ENCODE measurements around the gene NRGN. TPM values are rescaled to one million over a fixed set of nuclear protein-coding genes. Genes with fewer than 3 reads are reported as not detected.

Gene NRGN
- total RNA-seq, 2 donors from 2014 or later, result 4.2 to 4.4 TPM

DNA sequence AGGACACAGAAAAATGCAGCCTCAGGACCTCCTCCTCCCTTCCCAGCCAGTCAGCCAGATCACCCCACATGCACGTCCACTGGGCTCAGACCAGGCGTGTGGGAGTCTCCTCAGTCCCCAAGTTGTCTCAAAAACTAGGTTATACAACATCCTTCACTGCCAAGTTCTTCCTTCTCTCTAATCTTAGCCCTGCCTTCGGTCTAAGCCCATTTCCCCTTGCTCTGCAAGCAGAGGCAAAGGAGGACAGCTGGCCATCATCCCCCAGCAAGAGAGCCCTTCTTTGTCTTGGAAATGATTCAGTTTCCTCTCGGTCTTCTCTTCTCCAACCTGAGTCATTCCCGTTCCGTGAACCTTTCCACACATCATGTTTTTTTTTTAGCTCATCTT lies 14.0 kb upstream of the NRGN start:
- Mint-ChIP-seq H3K27me3 (ENCODE audit: low read depth) (peaks cover 40% of the 10 kb centered on the region), H3K9me3 (no peaks in the 10 kb centered on the region), H3K36me3 (ENCODE audit: insufficient read depth in 2 of 2) (no peaks in the 10 kb centered on the region), H3K27ac (no peak overlapping the region), H3K4me1 (ENCODE audit: low read depth) (peaks cover 13% of the 10 kb centered on the region), H3K4me3 (no peak overlapping the region)
- ATAC-seq (replicated peaks in 1 of 2), result no peak
- DNase-seq, result no peak

DNA sequence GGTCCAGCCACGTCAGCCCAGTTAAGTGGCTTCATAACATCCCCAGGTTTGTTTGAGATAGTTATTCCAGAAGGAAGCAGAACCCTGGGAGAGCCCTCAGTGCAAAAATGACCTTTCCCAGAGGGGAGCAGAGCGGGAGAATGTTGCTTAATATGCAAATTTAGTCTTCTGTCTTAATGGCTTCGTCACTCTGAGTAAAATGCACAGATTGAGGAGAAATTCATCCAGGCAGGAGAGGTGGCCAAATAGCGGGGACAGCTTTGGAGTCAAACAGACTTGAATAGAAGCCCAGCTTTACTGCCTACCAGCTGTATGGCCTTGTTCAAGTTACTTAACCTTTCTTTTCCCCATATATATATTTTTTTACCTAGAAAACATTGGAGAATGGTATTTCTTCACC lies 12.3 kb upstream of the NRGN start:
- DNase-seq (no peak), ATAC-seq (replicated peaks in 1 of 2) (no peak)
- H3K9me3 Mint-ChIP-seq, result no peaks in the 10 kb centered on the region
- no peak overlapping the region for H3K27ac Mint-ChIP-seq
- no peaks in the 10 kb centered on the region for H3K36me3 Mint-ChIP-seq (ENCODE audit: insufficient read depth in 2 of 2)
- peaks cover 7% of the 10 kb centered on the region for H3K4me1 Mint-ChIP-seq (ENCODE audit: low read depth)
- H3K4me3 Mint-ChIP-seq, result no peak overlapping the region
- H3K27me3 Mint-ChIP-seq (ENCODE audit: low read depth), result peaks cover 30% of the 10 kb centered on the region

DNA sequence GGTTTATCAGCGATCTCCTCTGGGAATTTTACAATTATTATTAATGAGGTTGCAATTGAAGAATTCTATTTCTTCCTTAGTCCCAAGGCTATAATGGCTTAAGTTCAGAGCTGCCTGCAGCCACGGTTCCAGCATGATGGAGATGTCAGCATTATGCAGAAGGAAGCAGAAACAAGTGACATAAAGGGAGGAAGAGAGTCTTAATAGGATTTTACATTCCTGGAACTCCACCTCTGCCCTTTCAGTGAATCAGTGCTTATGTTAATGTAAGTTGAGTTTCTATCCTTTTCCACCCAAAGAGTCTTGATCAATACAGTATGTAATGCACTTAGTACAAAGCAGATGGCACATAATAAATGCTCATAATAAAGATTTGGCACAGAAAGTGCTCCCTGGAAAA lies 11.6 kb upstream of the NRGN start:
- no peaks in the 10 kb centered on the region for H3K36me3 Mint-ChIP-seq (ENCODE audit: insufficient read depth in 2 of 2)
- H3K4me3 Mint-ChIP-seq, result no peak overlapping the region
- no peak for ATAC-seq (replicated peaks in 1 of 2)
- H3K9me3 Mint-ChIP-seq, result no peaks in the 10 kb centered on the region
- H3K4me1 Mint-ChIP-seq (ENCODE audit: low read depth), result peaks cover 6% of the 10 kb centered on the region
- H3K27me3 Mint-ChIP-seq (ENCODE audit: low read depth), result peaks cover 23% of the 10 kb centered on the region
- DNase-seq, result no peak
- H3K27ac Mint-ChIP-seq, result no peak overlapping the region

DNA sequence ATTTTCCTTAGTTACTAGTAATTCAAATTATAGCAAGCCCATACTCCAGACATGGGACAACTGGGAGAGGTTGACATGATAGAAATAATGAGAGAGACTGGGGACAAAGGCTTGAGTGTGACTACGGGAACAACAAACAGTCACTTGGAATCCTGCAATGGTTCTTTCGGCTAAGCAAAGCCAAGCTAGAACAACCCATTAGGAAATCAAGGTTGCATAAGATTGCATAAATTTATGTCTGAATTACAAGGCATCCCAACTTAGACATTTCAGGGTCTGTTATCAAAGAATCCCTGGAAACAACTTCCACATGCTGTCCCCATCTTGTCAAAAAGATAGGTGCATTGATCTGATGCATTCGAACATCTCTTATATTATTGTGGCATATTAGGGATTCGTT lies 10.2 kb upstream of the NRGN start:
- Mint-ChIP-seq H3K4me1 (ENCODE audit: low read depth) (peaks cover 6% of the 10 kb centered on the region), H3K4me3 (no peak overlapping the region), H3K9me3 (no peaks in the 10 kb centered on the region), H3K27me3 (ENCODE audit: low read depth) (peaks cover 16% of the 10 kb centered on the region), H3K36me3 (ENCODE audit: insufficient read depth in 2 of 2) (no peaks in the 10 kb centered on the region), H3K27ac (no peak overlapping the region)
- DNase-seq, result no peak
- ATAC-seq (replicated peaks in 1 of 2), result no peak

DNA sequence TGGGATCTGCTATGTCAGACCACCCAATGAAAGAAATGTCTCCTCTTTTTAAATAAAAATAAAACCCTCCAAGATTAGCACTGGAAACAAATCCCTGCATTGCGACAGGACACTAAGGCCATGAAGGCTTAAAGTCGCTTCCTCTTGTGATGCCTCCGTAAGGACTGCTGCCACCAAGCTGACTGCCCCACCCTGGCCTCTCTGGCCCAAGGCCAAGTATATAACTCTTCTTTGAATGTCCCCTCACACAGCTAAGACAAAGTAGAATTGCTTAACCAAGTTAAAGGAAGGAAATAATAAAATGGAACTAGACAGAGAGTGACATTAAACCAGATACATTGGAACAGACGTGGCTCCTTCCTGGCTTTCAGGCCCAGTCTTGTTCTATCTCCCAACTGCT lies 7.5 kb upstream of the NRGN start:
- Mint-ChIP-seq H3K27me3 (ENCODE audit: low read depth) (no peaks in the 10 kb centered on the region), H3K36me3 (ENCODE audit: insufficient read depth in 2 of 2) (no peaks in the 10 kb centered on the region), H3K4me3 (no peak overlapping the region), H3K4me1 (ENCODE audit: low read depth) (no peaks in the 10 kb centered on the region), H3K9me3 (no peaks in the 10 kb centered on the region), H3K27ac (no peak overlapping the region)
- DNase-seq (no peak), ATAC-seq (replicated peaks in 1 of 2) (no peak)

DNA sequence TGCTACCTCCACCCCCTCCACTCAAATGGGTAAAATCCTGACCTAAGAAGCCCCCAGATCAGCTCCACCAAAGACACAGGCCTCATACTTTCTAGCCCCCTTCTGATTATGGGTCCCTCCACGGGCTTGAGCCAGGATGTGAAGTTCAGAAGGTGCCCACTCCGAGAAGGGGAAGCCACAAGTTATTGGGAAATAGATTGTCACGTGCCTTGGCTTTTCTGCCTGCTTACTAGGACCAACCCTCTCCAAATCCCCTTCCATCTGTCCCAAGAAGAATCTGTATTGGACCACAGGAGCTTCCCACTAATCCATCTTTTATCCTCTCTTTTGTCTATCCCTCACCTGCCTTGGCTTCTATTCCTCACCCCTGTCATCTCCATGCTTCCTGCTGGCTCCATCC lies 3.0 kb upstream of the NRGN start:
- Mint-ChIP-seq H3K4me3 (no peak overlapping the region), H3K4me1 (ENCODE audit: low read depth) (peaks cover 23% of the 10 kb centered on the region), H3K36me3 (ENCODE audit: insufficient read depth in 2 of 2) (no peaks in the 10 kb centered on the region), H3K27me3 (ENCODE audit: low read depth) (peaks cover 22% of the 10 kb centered on the region), H3K27ac (no peak overlapping the region), H3K9me3 (no peaks in the 10 kb centered on the region)
- DNase-seq, result no peak
- no peak for ATAC-seq (replicated peaks in 1 of 2)

DNA sequence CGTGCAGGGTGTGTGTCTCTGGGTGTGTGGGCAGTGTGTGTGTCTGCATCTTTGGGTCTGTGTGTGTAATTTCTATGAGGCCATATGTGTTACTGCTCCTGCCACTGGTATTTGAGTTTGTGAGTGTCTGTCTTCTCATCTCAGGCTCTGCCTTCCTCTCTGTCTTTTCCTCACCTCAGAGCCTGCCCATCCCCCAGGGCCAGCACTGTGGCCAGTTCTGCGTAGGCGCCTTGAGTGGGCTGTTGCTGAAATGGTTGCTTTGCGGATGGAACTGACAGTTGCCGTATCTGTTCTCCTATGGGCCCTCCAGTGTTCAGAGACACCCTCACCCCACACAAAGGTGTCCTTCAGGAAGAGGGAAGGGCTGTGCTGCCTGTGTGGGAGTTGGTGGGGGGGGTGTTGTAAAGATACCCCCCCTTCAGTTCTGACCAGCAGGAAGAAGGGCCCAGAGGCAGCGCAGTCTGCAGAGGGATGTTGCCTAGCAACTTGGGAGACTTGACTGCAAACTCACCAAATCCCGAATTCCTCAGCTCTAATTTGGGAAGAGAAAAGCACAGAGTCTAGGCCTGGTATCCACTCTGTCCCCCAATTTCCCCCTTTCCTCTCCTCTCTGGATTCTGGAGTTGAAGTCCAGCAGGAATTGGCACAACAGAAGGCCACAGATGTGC lies 2.0 kb upstream of the NRGN start:
- peaks cover 26% of the 10 kb centered on the region for H3K27me3 Mint-ChIP-seq (ENCODE audit: low read depth)
- ATAC-seq (replicated peaks in 1 of 2) (no peak), DNase-seq (no peak)
- H3K9me3 Mint-ChIP-seq, result no peaks in the 10 kb centered on the region
- no peaks in the 10 kb centered on the region for H3K36me3 Mint-ChIP-seq (ENCODE audit: insufficient read depth in 2 of 2)
- H3K27ac Mint-ChIP-seq, result no peak overlapping the region
- no peak overlapping the region for H3K4me3 Mint-ChIP-seq
- H3K4me1 Mint-ChIP-seq (ENCODE audit: low read depth), result peaks cover 26% of the 10 kb centered on the region

DNA sequence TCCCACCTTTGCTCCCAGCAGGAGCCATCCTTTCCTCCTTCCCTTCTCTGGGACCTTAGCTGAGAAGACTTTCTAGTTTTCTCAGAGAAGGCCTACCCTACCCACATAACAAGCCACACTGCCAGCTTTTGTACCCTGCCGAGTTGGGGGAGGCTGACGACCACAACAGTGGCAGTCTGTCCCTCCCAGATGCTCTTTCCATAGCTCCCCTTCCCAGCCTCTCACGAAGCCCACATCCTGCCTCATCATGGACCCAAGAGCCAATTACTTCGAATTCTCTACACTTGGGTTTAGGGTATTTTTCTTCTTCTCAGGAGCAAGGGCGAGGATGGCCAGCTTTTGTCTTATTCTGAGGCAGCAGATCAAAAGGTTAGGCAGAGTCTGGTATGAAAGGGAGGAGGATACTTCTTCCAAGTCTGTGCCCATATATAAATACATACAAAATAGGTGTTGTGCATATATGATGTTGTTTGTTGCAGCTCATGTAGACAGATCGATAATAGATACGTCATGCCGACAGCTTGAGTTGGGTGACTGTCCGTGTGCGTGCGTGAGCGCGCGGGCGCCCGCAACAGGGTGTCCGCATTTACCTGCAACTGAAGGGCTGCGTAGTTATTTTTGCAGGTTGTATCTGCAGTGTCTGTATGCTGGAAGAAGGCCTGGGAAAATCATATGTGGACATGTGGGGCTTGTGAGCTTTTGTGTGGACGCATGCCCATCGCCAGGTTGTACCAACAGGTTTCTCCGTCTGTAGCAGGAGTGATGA lies 846 bp upstream of the NRGN start:
- H3K9me3 Mint-ChIP-seq, result no peaks in the 10 kb centered on the region
- no peaks in the 10 kb centered on the region for H3K36me3 Mint-ChIP-seq (ENCODE audit: insufficient read depth in 2 of 2)
- no peak for DNase-seq
- no peak for ATAC-seq (replicated peaks in 1 of 2)
- peak overlapping the region; percentile 39 for H3K27ac Mint-ChIP-seq
- peaks cover 26% of the 10 kb centered on the region for H3K4me1 Mint-ChIP-seq (ENCODE audit: low read depth)
- H3K27me3 Mint-ChIP-seq (ENCODE audit: low read depth), result peaks cover 26% of the 10 kb centered on the region
- H3K4me3 Mint-ChIP-seq, result peak overlapping the region; percentile 87 to 88

DNA sequence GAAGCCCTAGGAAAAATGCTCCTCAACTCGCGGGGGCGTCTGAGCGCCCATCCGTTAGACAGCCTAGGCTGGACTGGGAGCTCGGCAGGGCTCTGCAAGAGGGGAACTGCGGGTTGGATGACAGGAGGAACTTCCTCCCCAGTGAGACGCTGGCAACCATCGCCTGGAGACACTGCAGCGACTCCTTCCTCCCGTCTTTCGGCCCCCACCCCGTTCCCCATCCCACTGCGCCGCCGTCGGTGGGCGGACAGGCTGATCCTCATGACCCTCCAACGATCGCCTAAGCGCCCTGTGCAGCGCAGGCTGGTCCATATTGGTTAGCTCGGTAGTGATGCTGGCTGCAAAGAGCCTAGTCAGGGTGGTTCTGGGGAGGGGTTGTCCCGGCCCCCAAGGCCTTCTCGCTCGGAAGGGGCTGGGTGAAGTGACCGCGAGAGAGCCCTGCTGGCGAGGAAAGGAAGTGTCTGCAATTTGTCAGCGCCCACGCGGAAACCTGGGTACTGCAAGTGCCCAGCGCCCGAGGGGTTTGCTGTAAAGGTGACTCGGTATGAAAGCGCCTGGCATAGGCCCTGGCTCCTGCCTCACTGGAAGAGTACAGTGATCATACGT lies 638 bp downstream of the NRGN start:
- DNase-seq (peak; percentile 70 to 75), ATAC-seq (replicated peaks in 1 of 2) (peak; percentile 54 to 62)
- peaks cover 30% of the 10 kb centered on the region for H3K4me1 Mint-ChIP-seq (ENCODE audit: low read depth)
- no peak overlapping the region for H3K27ac Mint-ChIP-seq
- H3K9me3 Mint-ChIP-seq, result no peaks in the 10 kb centered on the region
- H3K27me3 Mint-ChIP-seq (ENCODE audit: low read depth), result peaks cover 26% of the 10 kb centered on the region
- peak overlapping the region; percentile 87 to 88 for H3K4me3 Mint-ChIP-seq
- H3K36me3 Mint-ChIP-seq (ENCODE audit: insufficient read depth in 2 of 2), result no peaks in the 10 kb centered on the region

DNA sequence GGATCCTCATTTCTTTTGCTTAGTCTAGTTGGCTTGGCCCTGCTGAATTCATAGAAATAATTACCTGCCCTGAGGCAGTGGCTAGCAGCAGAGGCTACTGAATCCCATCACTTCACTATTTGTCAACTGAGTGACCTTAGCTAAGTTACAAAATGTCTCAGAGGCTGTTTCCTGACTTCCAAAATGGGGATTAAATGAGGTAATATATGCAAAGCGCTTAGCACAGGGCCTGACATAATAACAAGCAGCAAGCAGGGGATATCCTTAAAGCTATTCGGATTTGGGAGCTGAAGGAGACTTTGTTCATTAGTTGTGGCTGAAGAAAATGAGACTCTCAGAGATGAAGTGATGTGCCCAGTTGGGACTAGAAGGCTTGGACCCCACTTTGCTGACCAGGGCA lies 2.8 kb downstream of the NRGN start:
- no peak overlapping the region for H3K4me3 Mint-ChIP-seq
- H3K27ac Mint-ChIP-seq, result no peak overlapping the region

DNA sequence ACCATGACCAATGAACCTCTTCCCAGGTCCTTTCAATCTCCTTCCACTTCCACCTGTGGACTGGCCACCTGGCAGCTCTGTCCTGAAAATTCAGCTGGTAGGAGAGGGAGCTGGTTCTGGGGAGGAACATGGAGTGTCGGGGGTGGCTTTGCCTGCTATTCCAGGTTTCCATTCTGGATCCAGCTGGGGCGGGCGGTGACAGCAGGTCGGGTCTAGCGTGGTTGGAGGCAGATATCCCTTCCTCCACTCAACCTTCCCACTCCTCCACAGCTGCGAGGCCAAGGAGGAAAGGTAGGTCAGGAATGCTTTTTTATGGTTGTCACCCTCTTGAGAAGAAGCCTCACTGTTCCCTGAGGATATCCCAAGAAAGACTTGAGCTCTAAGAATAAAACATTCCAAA lies 3.3 kb downstream of the NRGN start:
- ATAC-seq (replicated peaks in 1 of 2) (no peak), DNase-seq (no peak)
- Mint-ChIP-seq H3K4me1 (ENCODE audit: low read depth) (peaks cover 36% of the 10 kb centered on the region), H3K4me3 (no peak overlapping the region), H3K36me3 (ENCODE audit: insufficient read depth in 2 of 2) (no peaks in the 10 kb centered on the region), H3K27me3 (ENCODE audit: low read depth) (peaks cover 26% of the 10 kb centered on the region), H3K9me3 (no peaks in the 10 kb centered on the region), H3K27ac (no peak overlapping the region)

More for the DNA sequence above, 2.8 kb downstream of the NRGN start:
- DNase-seq (no peak), ATAC-seq (replicated peaks in 1 of 2) (no peak)
- no peaks in the 10 kb centered on the region for H3K36me3 Mint-ChIP-seq (ENCODE audit: insufficient read depth in 2 of 2)
- peaks cover 36% of the 10 kb centered on the region for H3K4me1 Mint-ChIP-seq (ENCODE audit: low read depth)
- peaks cover 26% of the 10 kb centered on the region for H3K27me3 Mint-ChIP-seq (ENCODE audit: low read depth)
- no peaks in the 10 kb centered on the region for H3K9me3 Mint-ChIP-seq

DNA sequence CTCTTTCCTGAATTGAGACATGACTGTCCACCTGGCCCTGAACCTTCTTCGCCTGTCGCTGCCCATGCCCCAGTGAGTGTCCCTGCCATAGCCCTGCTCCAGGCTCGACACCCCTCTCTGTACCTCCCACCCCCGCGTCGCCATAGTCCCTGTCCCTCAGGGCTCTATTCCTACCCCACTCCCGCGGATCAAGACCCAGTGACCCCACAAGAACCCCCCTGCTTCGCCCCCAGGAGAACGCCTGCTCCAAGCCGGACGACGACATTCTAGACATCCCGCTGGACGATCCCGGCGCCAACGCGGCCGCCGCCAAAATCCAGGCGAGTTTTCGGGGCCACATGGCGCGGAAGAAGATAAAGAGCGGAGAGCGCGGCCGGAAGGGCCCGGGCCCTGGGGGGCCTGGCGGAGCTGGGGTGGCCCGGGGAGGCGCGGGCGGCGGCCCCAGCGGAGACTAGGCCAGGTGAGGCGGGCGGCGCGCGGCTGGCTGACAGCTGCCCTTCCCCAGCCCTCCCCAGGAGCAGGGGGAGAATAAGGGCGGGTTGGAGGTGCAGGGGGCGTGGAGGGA lies 5.6 kb downstream of the NRGN start:
- peaks cover 13% of the 10 kb centered on the region for H3K27me3 Mint-ChIP-seq (ENCODE audit: low read depth)
- ATAC-seq (replicated peaks in 1 of 2) (no peak), DNase-seq (no peak)
- H3K4me3 Mint-ChIP-seq, result peak overlapping the region; percentile 52 to 67
- H3K36me3 Mint-ChIP-seq (ENCODE audit: insufficient read depth in 2 of 2), result no peaks in the 10 kb centered on the region
- H3K27ac Mint-ChIP-seq, result no peak overlapping the region
- no peaks in the 10 kb centered on the region for H3K9me3 Mint-ChIP-seq
- H3K4me1 Mint-ChIP-seq (ENCODE audit: low read depth), result peaks cover 37% of the 10 kb centered on the region

DNA sequence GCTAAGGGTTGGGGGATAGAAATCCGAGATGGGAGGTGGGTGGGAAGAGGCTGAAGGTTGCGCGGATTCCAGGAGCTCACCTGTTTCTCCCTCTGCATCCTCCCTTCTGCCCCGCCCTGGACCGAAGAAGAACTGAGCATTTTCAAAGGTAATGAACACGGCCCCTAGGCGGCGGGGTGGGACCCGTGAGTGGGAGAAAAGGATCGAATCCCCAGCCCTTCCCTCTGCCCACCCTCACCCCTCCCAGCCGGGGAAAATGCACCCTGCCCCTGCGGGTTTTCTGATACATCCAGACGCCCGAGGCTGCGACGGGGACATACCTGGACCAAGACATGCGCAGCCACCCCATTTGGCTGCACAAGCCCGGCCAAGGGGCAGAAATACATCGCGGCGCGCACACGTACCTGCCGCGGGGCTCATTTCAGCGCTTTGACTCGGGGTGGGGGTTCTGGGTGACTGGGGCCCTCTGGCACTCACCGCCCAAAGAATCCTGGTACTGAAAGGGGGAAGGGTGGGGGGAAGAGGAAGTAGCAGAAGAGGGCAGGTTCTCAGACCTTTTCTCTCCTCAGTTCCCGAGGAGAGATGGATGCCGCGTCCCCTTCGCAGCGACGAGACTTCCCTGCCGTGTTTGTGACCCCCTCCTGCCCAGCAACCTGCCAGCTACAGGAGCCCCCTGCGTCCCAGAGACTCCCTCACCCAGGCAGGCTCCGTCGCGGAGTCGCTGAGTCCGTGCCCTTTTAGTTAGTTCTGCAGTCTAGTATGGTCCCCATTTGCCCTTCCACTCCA lies 6.3 kb downstream of the NRGN start:
- ATAC-seq (replicated peaks in 1 of 2), result peak; percentile 12 to 28
- Mint-ChIP-seq H3K27ac (no peak overlapping the region), H3K27me3 (ENCODE audit: low read depth) (peaks cover 11% of the 10 kb centered on the region)

More for the DNA sequence above, 6.3 kb downstream of the NRGN start:
- H3K9me3 Mint-ChIP-seq, result no peaks in the 10 kb centered on the region
- H3K4me1 Mint-ChIP-seq (ENCODE audit: low read depth), result peaks cover 30% of the 10 kb centered on the region
- DNase-seq, result peak; percentile 48 to 51
- H3K4me3 Mint-ChIP-seq, result peak overlapping the region; percentile 89 to 100
- H3K36me3 Mint-ChIP-seq (ENCODE audit: insufficient read depth in 2 of 2), result no peaks in the 10 kb centered on the region
